Renal cortex interstitium (tissue), 3 donors: ENCODE results near the gene DDX11. TPM values are rescaled to one million over a fixed set of nuclear protein-coding genes. Genes with fewer than 3 reads are reported as not detected.

Experiments
- polyA plus RNA-seq, 3 donors: library from polyadenylated mRNA; unstranded; fragments of 120-200 nt; gene quantifications; one replicate each; pipeline ENCODE4 v1.2.1, GENCODE V29; 2013; ENCODE audit not compliant: insufficient read length in 3 of 3

The DDX11 gene
- polyA plus RNA-seq, 3 donors = 44.1 to 76.4 (median 46.2) TPM

Other genes starting within 250 kb of the DDX11 start
- 1 to 10 TPM; 5.0 to 5.7 (median 5.5) TPM for gene TSPAN11, start 147.1 kb upstream of the DDX11 start, polyA plus RNA-seq